ENCODE measurements around the gene TUBGCP2.

DNA sequence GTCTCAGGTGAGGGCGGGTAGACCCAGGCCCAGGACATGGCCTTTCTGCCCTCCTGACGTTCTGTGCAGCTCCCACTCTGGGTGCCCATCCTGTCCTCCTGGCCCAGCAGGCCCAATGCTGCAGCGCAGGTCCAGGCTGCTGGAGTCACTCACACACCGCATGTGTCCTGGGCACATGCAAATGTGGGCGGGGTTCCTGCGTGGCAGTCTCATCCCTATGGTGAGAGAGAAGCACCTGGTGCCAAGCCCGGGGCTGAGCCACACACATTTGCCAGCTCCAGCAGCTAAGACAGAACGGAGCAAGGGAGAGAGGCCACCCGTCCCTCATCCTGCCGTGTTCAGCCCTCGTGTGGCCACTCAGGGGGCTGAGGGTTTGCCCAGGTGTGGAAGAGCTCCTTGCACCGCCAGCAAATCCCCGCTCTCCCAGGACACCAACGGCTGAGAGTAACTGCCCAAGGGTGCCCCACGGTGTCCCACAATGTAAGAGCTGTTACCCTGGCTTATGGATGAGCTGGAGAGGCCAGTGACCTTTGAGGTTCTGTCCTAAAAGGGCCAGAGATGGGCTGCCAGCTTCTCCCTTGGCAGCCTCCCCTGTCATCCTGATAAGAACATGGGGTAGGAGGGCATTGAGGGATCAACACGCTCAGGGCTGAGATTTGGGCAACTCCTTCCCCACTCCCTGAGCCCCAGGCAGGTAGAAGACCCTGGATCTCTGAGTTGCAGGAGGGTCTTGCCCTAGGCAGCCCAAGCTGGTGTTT lies 44.7 kb upstream of the TUBGCP2 start:
- TF ChIP-seq EZH2 (IDR thresholded peaks at IDR 0.05), result no peak
- no peak for TF ChIP-seq POLR2AphosphoS5 (IDR thresholded peaks at IDR 0.05; ENCODE audit: borderline replicate concordance, low read depth, low read length)

Measured in SK-N-MC (cell line).